ENCODE data around the gene TRABD2B.

Gene TRABD2B

DNA sequence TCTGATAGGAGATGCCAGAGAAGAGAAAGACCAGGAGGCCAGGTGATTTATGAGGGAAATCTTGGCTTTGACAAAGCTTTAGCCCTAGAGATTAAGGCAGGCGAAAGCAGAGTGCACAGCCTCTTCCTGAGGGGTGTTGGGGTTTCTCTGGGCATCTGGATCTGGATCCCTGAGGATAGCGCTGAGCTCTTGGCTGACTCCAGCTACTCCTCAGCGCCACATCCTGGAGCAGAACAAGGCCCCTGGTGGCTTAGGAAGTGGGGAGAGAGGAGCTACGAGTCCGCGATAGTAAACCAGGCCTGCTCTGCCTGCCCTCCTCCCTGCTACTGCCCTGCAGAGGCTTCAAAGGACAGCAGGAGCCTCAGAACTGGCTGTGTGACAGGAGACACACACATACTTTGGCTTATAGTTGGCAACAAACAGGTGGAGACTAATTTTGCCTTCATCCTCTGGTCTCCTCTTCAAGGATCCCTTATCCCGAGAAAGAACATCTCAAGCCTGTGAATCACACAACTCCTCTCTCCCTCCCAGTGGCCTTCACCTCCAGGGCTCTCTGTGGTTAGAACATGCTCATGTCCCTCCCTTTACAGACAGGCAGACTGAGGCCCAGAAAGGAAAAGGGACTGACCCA lies 66.9 kb downstream of the TRABD2B start:
- no peak for DNase-seq (ENCODE audit: low read depth)
- H3K4me3 ChIP-seq (ENCODE audit: low read length), result no peak overlapping the region
- TF ChIP-seq, protein P1, sequence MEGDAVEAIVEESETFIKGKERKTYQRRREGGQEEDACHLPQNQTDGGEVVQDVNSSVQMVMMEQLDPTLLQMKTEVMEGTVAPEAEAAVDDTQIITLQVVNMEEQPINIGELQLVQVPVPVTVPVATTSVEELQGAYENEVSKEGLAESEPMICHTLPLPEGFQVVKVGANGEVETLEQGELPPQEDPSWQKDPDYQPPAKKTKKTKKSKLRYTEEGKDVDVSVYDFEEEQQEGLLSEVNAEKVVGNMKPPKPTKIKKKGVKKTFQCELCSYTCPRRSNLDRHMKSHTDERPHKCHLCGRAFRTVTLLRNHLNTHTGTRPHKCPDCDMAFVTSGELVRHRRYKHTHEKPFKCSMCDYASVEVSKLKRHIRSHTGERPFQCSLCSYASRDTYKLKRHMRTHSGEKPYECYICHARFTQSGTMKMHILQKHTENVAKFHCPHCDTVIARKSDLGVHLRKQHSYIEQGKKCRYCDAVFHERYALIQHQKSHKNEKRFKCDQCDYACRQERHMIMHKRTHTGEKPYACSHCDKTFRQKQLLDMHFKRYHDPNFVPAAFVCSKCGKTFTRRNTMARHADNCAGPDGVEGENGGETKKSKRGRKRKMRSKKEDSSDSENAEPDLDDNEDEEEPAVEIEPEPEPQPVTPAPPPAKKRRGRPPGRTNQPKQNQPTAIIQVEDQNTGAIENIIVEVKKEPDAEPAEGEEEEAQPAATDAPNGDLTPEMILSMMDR (conservative IDR thresholded peaks at IDR 0.05; ENCODE audit: low read depth, low read length), result no peak

DNA sequence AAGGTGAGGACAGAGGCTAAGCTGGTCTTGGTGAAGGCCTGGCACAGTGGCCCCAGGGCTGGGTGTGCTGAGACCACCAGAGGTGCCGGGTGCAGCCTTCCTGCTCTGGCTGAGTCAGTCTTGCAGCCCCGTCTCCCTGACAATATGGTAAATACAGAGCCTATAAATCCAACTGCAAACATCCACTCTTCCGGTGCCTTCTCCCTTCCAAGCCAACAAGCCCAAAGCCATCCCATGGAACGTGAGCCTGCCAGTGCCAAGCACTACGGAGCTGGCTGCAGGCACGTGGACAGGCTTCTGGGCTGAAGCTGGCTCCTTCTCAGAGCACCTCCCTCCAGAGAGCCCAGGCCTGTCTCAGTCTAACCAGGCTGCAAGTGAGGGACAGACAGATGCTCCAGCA lies 70.0 kb downstream of the TRABD2B start:
- no peak overlapping the region for H3K4me3 ChIP-seq (ENCODE audit: low read length)
- TF ChIP-seq, protein P1 (conservative IDR thresholded peaks at IDR 0.05; ENCODE audit: low read depth, low read length), result no peak

DNA sequence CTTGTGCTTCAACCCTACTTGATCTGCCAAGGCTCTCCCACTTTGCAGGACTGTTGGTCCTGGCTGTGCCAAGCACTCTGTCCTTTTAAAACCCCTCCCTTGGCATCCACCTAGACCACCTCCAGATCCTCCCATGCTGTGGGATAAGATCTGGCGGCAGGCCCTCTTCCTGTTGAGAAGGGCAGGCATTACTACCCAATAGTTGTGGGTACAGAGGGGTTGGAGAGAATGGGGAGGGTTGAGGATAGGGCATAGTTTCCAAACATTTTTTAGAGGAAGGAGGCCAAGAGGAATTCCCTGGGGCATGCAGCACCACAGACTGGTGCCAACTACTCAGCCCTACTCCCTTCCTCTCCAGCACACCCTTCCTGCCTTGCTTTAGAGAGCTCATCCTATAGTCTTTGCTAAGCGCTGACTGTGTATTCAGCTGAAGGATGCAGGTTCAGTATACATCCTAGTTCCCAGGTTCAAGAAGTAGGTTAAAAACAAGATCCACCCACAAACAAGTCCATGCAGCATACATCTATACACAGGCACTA lies 70.7 kb downstream of the TRABD2B start:
- TF ChIP-seq, protein P1 (conservative IDR thresholded peaks at IDR 0.05; ENCODE audit: low read depth, low read length), result no peak
- no peak overlapping the region for H3K4me3 ChIP-seq (ENCODE audit: low read length)
- no peak for DNase-seq (ENCODE audit: low read depth)

More for the DNA sequence above, 70.0 kb downstream of the TRABD2B start:
- DNase-seq (ENCODE audit: low read depth), result no peak

DNA sequence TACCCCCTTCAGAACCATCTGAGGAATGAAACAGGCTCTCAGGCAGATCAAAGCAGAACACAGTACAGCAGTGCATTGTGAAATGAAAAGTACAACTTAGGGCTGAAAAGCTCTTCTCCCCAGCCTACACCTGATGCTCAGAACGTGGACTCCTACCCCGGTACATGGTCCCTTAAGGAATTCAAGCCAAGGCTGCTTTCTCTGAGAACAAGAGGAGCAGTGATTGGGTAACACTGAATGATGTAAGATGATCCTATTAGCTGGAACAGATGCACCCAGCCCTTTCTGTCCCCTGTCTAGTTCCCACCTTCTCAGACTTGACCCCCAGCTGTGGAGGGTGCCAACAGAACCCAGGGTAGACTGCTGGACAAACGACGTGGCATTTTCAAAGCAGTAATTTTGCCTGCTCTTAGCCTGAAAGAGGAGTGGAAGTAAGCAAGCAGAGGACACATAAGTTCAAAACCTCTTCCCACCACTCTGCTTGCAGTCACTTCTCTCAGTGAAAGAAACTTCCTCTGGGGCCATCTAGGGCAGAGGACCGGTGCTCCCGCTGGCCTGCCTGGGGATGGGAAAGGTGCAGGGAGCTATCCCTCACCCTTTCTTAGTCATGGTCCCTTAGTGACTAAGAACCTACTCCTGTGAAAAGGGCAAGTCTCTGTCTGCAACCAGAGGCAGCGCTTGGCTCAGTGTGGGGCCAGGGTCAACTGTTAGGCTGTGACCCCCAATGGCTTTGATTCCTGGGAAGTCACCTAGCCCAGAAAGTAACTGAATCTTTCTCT lies 72.7 kb downstream of the TRABD2B start:
- H3K4me3 ChIP-seq (ENCODE audit: low read length), result no peak overlapping the region
- TF ChIP-seq, protein P1 (conservative IDR thresholded peaks at IDR 0.05; ENCODE audit: low read depth, low read length), result no peak
- no peak for DNase-seq (ENCODE audit: low read depth)

DNA sequence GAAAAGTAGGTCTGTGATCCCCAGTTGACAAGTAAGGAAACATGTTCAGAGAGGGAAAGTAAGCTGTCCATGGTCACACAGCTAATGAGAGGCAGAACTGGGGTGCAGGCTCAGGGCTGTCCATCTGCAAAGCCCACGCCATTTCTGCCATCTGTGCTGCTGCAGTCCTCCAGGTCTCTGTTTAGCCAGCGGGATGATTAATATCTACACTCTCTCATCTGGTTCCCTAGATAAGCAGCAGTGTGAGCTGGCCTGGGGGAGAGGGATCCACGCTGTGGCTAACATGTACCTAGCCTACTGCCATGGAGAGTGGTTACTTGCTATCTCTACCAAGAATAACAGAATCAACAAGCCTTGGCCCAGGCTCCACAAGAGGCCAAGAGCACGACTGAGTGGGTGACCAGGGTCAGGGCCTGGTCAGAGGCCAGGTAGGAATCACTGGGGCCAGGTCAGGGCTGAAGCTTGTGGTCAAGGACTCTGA lies 75.2 kb downstream of the TRABD2B start:
- no peak overlapping the region for H3K4me3 ChIP-seq (ENCODE audit: low read length)
- DNase-seq (ENCODE audit: low read depth), result no peak
- TF ChIP-seq, protein P1 (conservative IDR thresholded peaks at IDR 0.05; ENCODE audit: low read depth, low read length), result no peak

DNA sequence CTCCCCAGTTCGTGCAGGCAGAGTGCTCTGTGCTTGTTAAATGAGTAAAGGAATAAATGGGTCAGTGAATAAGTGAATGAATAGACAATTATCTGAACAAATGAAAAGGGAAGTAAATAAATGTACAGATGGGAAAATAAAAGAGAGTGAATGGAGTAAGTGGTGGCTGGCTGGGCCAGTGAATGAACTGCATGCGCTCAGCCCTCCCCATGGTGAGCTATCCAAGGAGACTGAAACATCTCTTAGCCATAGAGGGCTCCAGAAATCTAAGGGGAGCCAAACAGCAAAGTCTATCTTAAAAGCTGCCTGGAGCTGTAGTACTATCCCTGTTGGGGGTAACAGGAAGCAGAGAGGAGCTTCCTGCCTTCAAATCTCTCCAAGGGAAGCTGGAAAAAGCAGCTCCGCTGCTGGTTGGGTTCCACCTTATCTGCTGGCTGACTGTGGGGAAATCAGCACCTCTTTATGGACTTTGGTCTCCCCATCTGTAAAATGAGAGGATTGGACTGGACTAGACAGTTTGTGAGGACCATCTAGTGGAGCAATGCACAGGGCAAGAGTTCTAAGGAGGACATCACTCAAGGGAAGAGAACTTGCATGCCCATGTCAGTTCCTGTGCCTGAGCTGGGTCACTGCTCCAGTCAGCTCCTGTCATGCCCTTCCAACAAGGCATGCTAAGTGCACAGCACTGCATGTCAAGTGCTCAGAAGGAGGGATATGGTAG lies 77.9 kb downstream of the TRABD2B start:
- H3K4me3 ChIP-seq (ENCODE audit: low read length), result no peak overlapping the region
- TF ChIP-seq, protein P1 (conservative IDR thresholded peaks at IDR 0.05; ENCODE audit: low read depth, low read length), result no peak
- no peak for DNase-seq (ENCODE audit: low read depth)

All from retinal pigment epithelial cell (primary cell).